K562 (cell line): ENCODE results near the gene IRX5.

Experiments
- FOXA3 ChIP-seq, 2 experiments: fragments of 450-650 bp in 1 of 2; sonication (generic) in 1 of 2; formaldehyde crosslinking; IDR thresholded peaks in 1 of 2; conservative IDR thresholded peaks in 1 of 2; 2 replicates each; pipeline versions ENCODE4 v1.4.0 to v1.8.0; 2020 to 2022; ENCODE audit warnings: mild to moderate bottlenecking in 2 of 2, missing genetic modification reagents in 1 of 2
- USF2 ChIP-seq: sonication (generic); formaldehyde crosslinking; IDR thresholded peaks from 2 replicates; pipeline ENCODE4 v1.5.0; 2020; ENCODE audit warnings: missing genetic modification reagents
- ZNF561 ChIP-seq: fragments of 450-650 bp; formaldehyde crosslinking; conservative IDR thresholded peaks from 2 replicates; pipeline ENCODE4 v1.4.0; 2020; ENCODE audit warnings: mild to moderate bottlenecking, moderate library complexity
- TF ChIP-seq, protein P1 (sequence below), 2 experiments: fragments of 200-800 bp in 1 of 2; sonication (Bioruptor generic) in 1 of 2; sonication (generic) in 1 of 2; formaldehyde crosslinking in 1 of 2; IDR thresholded peaks in 1 of 2; conservative IDR thresholded peaks in 1 of 2; 2 replicates each; pipeline versions ENCODE4 v1.5.0 to v1.6.1; 2016 to 2020; ENCODE audit warnings: missing compliant biosample characterization in 1 of 2, missing genetic modification characterization in 1 of 2, missing genetic modification reagents in 1 of 2

- no peak for TF ChIP-seq USF2 (CRISPR knock-in tag)
- TF ChIP-seq, protein P1, sequence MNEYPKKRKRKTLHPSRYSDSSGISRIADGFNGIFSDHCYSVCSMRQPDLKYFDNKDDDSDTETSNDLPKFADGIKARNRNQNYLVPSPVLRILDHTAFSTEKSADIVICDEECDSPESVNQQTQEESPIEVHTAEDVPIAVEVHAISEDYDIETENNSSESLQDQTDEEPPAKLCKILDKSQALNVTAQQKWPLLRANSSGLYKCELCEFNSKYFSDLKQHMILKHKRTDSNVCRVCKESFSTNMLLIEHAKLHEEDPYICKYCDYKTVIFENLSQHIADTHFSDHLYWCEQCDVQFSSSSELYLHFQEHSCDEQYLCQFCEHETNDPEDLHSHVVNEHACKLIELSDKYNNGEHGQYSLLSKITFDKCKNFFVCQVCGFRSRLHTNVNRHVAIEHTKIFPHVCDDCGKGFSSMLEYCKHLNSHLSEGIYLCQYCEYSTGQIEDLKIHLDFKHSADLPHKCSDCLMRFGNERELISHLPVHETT (CRISPR knock-in tag; conservative IDR thresholded peaks at IDR 0.05 in 1 of 2, IDR thresholded peaks at IDR 0.05 in 1 of 2): no peak
- no peak for TF ChIP-seq FOXA3 (CRISPR knock-in tag; conservative IDR thresholded peaks at IDR 0.05 in 1 of 2, IDR thresholded peaks at IDR 0.05 in 1 of 2)
- no peak for TF ChIP-seq ZNF561 (CRISPR knock-in tag)
Measured at GRCh38 chr16:54936201-54936978, 5.7 kb downstream of the IRX5 start.
